NCI-H2029 (cell line): Measurements from ENCODE around the gene SASH1.

Experiments used
- DNase-seq: peaks from one replicate; lab custom pipeline; 2025; lab: John Stamatoyannopoulos, UW

SASH1 gene

GRCh38 chr6:148342350-148343046 is at the start of gene SASH1:
Gene SASH1 (plus strand): TSS chr6:148342838. CDS start chr6:148343068, 230 bp downstream.
- DNase-seq, result peak; percentile 30

DNA sequence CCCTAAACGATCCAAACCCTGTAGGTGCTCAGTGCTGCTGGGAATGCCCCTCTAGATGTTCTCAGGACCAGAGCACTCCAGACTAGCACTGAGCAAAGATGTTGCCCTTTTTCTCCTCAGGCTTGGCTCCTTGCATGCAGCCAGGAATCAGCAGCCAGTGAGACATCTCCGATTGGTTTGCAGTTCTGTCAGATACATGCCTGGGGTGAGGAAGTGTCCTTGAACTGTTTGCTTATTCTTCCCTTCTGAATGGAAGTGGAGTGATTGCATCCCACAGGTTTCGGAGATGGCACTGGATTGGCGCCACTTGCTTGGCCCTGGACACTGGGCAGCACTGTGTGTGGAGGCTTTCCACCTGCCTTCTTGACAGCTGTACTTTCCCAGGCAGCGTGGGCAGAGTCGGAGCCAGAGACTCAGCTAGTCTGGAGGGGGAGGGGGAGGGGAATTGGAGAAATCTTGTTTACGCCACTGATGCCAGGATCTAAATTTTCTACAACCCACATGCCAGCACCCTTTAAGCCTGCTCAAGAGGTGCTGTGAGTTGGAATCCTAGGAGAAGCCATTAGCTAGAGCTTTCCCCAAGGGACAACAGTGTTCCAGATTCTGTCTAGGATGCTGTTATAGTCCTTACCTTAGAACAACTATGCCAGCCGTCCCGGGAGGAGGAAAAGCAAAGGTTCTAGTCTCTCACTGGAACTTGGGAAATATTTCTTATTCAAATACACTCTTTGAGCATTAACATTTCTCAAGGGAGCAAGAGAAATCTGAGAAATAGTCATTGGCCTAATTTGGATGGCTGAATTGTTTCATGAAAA is 49.2 kb upstream of the SASH1 start:
- no peak for DNase-seq

DNA sequence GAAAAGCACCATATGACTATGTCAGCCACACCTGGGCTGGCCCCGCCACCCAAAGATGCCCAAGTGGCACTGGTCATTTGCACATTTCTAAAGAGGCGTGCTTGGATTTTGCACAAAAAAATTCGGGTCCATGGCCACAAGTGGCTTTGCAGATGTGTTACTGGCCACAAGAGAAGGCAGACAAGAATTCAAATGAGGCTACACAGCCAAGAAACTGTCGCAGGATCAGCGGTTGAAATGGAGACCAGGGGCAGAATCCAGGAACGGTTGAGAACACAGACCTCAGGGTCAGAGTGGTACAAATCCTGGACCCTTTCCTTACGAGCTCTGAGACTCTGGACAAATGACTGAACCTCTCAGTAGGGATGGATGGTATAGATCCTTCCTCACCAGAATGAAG is 48.6 kb upstream of the SASH1 start:
- DNase-seq, result no peak

DNA sequence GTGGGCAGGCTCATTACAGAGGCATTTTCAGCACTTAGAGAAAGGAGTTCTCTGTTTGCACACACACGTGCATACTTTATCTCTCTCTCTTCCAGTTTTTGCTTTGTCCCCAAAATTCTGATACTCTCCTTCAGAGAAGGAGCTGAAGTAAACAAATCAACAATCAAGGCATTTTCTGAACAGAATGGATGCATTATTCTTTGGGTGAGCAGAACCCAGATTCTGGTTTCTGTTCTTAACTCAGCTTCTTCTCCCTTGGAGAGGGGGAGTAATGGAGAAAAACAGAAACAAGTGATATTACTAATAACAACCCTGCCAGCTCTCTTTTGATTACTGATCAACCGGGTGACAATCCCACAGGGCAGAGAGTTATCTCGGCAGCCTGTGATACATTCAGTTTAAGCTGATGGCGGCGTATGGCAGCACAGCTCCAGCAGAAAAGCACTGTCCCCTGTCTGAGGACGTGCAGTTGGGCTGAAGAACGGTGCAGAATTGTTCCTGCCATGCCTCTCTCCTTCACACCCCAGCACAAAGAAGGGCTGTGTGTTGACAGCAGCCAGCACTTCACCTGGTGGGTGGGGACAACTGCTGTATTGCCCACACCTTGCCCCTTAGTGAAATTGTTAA is 47.3 kb upstream of the SASH1 start:
- DNase-seq, result no peak

GRCh38 chr6:148296771-148297170 is 45.9 kb upstream of the SASH1 start:
- DNase-seq, result no peak

DNA sequence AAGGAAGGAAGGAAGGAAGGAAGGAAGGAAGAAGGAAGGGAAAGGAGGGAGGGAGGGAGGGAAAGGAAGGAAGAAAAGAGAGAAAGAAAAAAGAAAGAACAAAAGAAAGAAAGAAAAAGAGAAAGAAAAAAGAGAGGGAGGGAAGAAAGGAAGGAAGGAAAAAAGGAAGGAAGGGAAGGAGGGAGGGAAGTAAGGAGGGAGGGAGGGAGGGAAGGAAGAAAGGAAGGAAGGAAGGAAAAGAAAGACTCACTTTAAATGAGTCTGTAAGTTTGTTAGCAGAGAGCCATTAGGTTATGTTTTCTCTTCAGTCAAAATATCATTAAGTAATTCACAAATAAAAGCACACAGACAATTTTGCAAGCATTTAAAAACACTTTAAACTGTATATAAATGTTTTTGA is 44.0 kb upstream of the SASH1 start:
- DNase-seq, result no peak

DNA sequence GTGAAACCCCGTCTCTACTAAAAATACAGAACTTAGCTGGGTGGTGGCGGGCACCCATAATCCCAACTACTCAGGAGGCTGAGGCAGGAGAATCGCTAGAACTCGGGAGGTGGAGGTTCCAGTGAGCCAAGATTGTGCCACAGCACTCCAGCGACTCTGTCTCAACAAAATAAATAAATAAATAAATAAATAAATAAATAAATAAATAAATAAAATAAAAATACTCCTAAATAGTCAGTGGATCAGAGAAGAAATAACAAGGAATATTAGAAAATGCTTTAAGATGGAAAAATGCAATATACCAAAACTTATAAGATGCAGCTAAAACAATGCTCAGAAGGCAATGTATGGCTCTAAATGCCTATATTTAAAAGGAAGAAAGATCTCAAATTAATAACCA is 39.0 kb upstream of the SASH1 start:
- no peak for DNase-seq

GRCh38 chr6:148304976-148305375 is 37.7 kb upstream of the SASH1 start:
- DNase-seq, result no peak

GRCh38 chr6:148306286-148306685 is 36.4 kb upstream of the SASH1 start:
- DNase-seq, result no peak

DNA sequence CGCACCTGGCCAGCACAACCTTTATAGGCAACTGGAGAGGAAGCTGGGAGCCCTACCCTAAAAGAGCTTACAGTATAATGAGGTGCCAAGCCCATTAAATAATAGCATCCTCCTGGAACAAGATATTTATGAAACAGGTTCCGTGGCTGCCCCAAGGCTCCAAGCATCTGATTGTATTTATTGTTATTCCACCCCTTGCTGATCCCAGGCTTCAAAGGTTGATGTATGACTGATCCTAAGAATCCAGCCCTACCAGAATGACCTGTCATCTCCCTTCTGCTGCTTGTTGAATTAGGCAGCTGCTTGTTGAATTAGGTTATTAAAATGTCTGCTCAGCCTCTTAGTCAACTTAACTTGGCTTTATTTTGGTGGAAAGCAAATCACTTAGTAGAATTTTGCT is 35.2 kb upstream of the SASH1 start:
- DNase-seq, result no peak

DNA sequence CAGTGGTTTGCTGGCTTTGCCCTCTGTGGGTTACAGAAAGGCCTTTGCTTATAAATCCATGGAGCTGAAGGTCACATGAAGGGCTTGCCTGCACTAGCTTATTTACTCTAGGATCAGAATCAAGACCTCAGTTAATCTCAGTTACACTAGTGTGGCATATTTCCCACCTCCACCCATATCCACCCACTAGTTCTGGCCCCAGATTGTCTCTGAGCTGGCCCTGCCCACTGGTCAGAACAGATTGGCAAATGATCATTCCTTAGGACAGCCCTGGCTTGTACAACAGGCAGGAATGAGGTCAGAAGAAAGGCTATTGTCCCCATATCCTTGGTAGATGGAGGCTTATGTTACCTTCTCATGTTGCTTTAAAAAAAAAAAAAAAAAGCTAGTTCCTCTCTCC is 33.3 kb upstream of the SASH1 start:
- no peak for DNase-seq

- DNase-seq, result no peak
These were observed 30.5 kb upstream of the SASH1 start for GRCh38 chr6:148311966-148312669.

DNA sequence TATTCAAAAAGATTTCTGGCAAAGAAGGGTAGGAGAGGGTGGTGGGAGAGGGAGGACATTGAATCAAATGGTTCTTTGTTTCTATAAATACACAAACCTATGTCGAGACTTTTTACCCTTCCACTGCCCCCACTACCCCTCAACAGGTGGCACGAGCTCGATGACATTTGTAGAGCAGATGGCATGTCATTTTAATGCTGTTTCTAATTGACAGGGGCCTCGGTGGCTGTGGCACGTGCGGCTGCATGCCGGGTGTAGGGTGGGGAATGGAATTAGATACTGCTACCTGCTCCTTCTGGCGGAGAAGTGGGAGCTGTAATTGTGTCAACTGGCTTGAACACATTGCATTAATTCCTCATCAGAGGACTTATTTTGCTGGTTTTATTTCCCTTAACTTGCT is 29.1 kb upstream of the SASH1 start:
- no peak for DNase-seq

GRCh38 chr6:148316308-148316707 is 26.3 kb upstream of the SASH1 start:
- DNase-seq, result no peak

DNA sequence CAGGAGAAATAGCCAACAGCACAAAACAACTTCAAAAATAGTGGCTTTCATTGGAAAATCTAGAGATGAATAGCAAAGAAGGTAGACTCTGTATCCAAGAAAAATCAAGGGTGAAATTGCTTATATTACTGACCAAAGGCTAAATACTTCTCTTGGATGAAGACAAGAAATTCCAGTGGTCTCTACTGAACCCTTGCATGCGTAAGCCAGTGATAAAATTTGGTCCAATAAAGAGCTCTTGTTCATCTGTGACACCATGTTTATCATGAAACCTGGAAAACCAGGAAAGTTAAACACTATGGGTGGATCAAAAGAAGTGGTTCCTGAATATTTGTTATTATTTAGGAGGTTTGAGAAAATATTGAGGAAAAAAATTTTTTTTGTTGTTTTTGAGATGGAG is 25.6 kb upstream of the SASH1 start:
- no peak for DNase-seq

GRCh38 chr6:148317739-148318138 is 24.9 kb upstream of the SASH1 start:
- no peak for DNase-seq

DNA sequence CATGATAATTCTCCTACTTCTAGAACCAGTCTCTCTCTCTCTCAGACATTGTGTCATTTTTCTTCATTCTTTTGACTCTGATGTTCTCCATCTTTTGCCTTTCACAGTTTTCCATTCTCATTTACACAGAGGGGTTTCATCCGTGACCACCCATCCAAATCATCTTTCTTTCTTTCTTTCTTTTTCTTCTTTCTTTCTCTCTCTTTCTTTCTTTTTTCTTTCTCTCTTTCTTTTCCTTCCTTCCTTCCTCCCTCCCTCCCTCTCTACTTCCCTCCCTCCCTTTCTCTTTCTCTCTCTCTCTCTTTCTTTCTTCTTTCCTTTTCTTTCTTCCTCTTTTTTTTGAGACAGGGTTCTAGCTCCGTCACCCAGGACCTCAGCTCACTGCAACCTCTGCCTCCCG is 19.9 kb upstream of the SASH1 start:
- no peak for DNase-seq

GRCh38 chr6:148323344-148323743 is 19.3 kb upstream of the SASH1 start:
- no peak for DNase-seq

- DNase-seq, result no peak
These were observed 18.2 kb upstream of the SASH1 start for GRCh38 chr6:148324297-148324985.

DNA sequence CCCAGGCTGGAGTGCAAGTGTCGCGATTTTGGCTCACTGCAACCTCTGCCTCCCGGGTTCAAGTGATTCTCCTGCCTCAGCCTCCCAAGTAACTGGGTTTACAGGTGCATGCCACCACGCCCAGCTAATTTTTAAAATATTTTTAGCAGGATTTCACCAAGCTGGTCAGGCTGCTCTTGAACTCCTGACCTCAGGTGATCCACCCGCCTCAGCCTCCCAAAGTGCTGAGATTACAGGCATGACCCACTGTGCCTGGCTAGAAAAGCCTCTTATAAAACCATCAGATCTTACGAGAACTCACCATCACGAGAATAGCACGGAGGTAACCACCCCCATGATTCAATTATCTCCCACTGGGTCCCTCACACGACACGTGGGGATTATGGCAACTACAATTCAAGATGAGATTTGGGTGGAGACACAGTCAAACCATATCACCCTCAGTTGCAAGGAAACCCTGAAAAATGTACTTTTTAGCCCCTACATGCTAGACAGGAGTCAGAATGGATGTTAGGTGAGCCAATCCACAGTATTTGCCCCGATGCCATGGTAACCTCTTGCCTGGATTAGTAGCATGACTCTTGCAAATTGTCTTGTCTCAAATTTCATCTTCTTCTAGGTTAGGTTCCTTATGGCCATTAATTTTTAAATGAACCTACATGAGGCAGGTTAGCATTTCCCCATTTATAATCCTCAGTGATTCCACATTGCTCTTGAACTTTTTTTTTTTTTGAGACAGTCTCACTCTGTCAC is 17.1 kb upstream of the SASH1 start:
- no peak for DNase-seq

DNA sequence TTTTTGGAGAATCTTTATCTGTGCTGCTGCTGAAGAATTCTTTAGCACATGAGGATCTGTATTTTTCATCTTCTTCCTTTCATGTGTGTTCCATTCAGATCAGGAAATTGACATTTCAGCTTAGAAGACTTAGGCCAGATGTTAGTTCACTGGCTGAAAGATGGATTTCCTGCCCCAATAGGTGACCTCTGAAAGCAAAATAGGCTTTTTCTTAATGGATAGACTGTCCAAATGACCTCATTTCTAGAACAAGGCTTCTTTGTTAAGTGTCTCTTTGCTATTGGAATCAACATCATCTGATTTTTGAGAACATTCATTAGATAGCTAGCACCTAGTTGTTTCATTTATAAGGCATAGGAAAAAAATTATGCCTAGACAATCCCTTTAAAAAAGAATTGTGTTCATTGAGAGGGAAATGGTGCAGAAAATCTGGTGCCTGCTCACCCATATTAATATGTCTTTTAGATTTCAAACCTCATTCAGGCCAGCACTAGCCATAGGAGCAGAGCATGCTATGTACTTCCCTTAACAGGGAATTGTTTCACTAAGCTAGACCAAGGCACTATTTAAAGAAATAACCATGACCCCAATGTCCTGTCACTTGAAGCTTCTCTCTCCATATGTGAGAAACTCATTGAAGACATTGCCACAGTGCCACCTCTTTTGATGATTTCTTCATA is 13.6 kb upstream of the SASH1 start:
- no peak for DNase-seq
